ENCODE results near the gene HIVEP3.

HIVEP3 gene

DNA sequence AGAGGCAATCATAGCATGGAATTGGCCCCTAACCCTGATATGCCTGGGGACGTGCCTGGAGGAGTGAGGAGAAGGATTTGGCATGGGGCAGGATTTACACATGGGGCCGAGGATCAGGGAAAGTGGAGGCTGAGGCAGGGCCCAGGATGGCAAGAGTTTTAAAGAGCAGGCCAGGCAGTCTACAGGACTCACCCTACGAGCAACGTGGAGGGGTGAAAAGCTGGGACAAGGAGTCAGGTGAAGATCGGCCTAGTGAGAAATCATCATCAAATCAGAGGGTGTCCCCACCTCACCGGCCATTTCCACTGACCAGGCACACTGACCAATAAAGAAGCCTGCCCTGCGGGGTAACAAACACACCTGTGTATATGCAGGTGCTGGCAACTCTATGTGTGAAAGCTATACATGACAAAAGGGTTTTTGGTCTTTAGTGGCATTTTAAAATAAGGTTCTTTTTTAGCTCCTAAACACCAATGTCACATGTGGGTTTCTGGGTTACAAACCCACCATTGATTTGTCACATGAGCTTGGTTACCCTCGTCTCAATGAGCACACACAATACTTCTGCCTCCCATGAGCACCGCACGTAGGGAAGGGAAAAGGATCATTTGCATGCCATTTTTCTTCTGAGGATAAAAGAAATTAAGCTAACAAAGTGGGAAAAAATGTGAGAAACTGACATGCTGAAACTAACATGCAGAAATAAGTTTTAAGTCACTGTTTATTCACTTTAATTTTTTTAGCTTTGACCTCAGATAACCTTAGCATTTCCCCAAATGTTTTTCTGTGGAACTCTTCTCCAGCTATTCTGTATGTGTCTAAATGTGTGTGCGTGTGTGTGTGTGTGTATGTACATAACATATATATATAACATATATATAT is 266.1 kb downstream of the HIVEP3 start:
- DNase-seq: no peak
- Histone ChIP-seq H3K79me2 (ENCODE audit: low read length) (no peaks in the 10 kb centered on the region), H3K36me3 (replicated peaks; ENCODE audit: insufficient read depth, low read length) (no peaks in the 10 kb centered on the region), H2AFZ (ENCODE audit: low read length) (no peak overlapping the region), H3K27me3 (replicated peaks; ENCODE audit: insufficient read depth, low read length) (no peaks in the 10 kb centered on the region), H3K9me3 (replicated peaks; ENCODE audit: insufficient read depth, low read length) (no peaks in the 10 kb centered on the region), H3K4me2 (ENCODE audit: low read depth, low read length) (no peak overlapping the region), H3F3A (ENCODE audit: insufficient read depth, low read length) (no peaks in the 10 kb centered on the region), H3K4me3 (ENCODE audit: low read length) (no peak overlapping the region), H3K27ac (ENCODE audit: low read length) (no peak overlapping the region), H3K9ac (ENCODE audit: low read length) (no peak overlapping the region), H3K9me2 (replicated peaks; ENCODE audit: insufficient read depth, low read length) (no peaks in the 10 kb centered on the region), H3K4me1 (ENCODE audit: low read length) (no peaks in the 10 kb centered on the region), H4K20me1 (ENCODE audit: insufficient read depth, low read length) (no peaks in the 10 kb centered on the region)
- TF ChIP-seq, protein P1, sequence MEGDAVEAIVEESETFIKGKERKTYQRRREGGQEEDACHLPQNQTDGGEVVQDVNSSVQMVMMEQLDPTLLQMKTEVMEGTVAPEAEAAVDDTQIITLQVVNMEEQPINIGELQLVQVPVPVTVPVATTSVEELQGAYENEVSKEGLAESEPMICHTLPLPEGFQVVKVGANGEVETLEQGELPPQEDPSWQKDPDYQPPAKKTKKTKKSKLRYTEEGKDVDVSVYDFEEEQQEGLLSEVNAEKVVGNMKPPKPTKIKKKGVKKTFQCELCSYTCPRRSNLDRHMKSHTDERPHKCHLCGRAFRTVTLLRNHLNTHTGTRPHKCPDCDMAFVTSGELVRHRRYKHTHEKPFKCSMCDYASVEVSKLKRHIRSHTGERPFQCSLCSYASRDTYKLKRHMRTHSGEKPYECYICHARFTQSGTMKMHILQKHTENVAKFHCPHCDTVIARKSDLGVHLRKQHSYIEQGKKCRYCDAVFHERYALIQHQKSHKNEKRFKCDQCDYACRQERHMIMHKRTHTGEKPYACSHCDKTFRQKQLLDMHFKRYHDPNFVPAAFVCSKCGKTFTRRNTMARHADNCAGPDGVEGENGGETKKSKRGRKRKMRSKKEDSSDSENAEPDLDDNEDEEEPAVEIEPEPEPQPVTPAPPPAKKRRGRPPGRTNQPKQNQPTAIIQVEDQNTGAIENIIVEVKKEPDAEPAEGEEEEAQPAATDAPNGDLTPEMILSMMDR (IDR thresholded peaks at IDR 0.05; ENCODE audit: low read length): no peak

DNA sequence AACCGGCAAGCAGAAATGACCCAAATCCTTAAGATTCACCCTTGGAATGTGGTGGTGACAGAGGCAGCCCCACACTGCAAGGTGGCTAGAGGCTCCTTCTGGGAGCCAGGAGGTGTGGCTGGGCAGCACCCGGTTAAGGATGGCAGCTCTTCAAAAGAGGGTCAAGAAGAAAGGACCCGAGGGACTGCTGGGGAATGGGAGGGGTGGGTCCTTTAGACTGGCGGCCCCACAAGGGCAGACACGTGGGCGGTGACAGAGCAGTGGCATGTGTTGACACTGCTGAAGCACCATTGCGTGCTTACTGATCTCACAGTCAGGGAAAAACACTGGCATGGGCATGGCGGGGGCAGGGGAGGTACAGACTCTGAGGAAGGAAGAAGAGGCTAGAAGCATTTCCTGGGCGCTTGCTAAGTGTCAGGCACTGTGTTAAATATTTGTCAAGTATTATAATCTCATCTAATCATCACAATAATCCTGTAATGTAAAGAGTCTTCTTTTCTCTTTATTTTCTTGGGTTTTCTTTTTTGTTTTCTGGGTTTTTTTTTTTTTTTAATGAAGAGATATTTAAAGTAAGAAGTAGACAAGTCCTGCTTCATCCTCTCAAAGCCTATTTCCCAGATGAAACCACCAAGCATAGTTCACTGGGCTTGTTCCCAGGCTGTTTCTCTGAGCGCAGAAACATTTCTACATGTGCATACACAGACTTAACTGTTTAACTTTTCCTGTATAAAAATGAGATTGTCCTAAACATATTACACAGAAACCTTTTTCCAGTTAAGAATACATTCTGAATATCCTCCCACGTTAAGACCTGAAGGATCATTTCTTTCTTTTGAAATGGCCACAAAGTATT is 268.5 kb downstream of the HIVEP3 start:
- no peaks in the 10 kb centered on the region for H3K79me2 ChIP-seq (ENCODE audit: low read length)
- H2AFZ ChIP-seq (ENCODE audit: low read length): no peak overlapping the region
- H3K9me2 ChIP-seq (replicated peaks; ENCODE audit: insufficient read depth, low read length): no peaks in the 10 kb centered on the region
- no peaks in the 10 kb centered on the region for H3F3A ChIP-seq (ENCODE audit: insufficient read depth, low read length)
- no peak for DNase-seq
- H3K36me3 ChIP-seq (replicated peaks; ENCODE audit: insufficient read depth, low read length): no peaks in the 10 kb centered on the region
- H3K27me3 ChIP-seq (replicated peaks; ENCODE audit: insufficient read depth, low read length): no peaks in the 10 kb centered on the region
- H3K9ac ChIP-seq (ENCODE audit: low read length): no peak overlapping the region
- no peaks in the 10 kb centered on the region for H4K20me1 ChIP-seq (ENCODE audit: insufficient read depth, low read length)
- no peak overlapping the region for H3K4me3 ChIP-seq (ENCODE audit: low read length)
- TF ChIP-seq EZH2phosphoT487 (IDR thresholded peaks at IDR 0.05; ENCODE audit: low read length) (no peak), EZH2 (optimal IDR thresholded peaks at IDR 0.05; ENCODE audit: low read depth, low read length) (no peak)
- TF ChIP-seq, protein P1 (IDR thresholded peaks at IDR 0.05; ENCODE audit: low read length): no peak
- H3K4me2 ChIP-seq (ENCODE audit: low read depth, low read length): no peak overlapping the region
- no peak overlapping the region for H3K27ac ChIP-seq (ENCODE audit: low read length)
- no peaks in the 10 kb centered on the region for H3K9me3 ChIP-seq (replicated peaks; ENCODE audit: insufficient read depth, low read length)
- H3K4me1 ChIP-seq (ENCODE audit: low read length): no peaks in the 10 kb centered on the region

DNA sequence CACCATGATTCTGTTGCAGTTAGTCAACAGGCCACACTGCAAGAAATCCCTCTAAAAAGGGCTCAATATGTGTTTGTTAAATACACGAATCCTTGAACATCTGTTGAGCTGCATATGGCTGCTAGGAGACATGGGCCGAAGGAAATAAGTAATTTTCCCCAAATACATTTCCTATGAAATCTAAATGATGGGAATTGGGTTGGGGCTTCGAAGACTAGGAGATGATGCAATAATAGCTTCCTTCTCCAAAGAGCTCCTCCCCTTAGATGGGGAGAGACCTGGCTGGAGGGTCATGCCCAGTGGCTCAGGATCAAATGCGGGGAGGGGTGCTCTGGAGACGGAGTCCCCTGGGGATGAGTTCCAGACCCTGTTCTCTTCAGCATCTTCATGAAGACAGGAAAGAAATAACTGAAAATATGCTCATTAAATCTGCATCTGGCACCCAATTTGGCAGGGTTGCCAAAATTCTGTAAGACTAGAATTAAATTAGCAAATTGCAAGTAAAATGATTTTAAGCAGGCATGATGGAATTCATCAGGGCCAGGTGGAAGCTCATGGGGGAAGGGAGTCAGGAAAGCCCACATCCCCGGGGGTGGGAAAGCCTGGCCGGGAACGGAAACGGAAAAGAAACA is 269.2 kb downstream of the HIVEP3 start:
- Histone ChIP-seq H3K27me3 (replicated peaks; ENCODE audit: insufficient read depth, low read length) (no peaks in the 10 kb centered on the region), H3K4me1 (ENCODE audit: low read length) (no peaks in the 10 kb centered on the region), H3K79me2 (ENCODE audit: low read length) (no peaks in the 10 kb centered on the region), H3K36me3 (replicated peaks; ENCODE audit: insufficient read depth, low read length) (no peaks in the 10 kb centered on the region), H3K27ac (ENCODE audit: low read length) (no peak overlapping the region), H3K9ac (ENCODE audit: low read length) (no peak overlapping the region), H2AFZ (ENCODE audit: low read length) (no peak overlapping the region), H3F3A (ENCODE audit: insufficient read depth, low read length) (no peaks in the 10 kb centered on the region), H4K20me1 (ENCODE audit: insufficient read depth, low read length) (no peaks in the 10 kb centered on the region), H3K4me3 (ENCODE audit: low read length) (no peak overlapping the region), H3K9me3 (replicated peaks; ENCODE audit: insufficient read depth, low read length) (no peaks in the 10 kb centered on the region), H3K4me2 (ENCODE audit: low read depth, low read length) (no peak overlapping the region), H3K9me2 (replicated peaks; ENCODE audit: insufficient read depth, low read length) (no peaks in the 10 kb centered on the region)
- DNase-seq: no peak
- no peak for TF ChIP-seq EZH2 (optimal IDR thresholded peaks at IDR 0.05; ENCODE audit: low read depth, low read length)
- TF ChIP-seq EZH2phosphoT487 (IDR thresholded peaks at IDR 0.05; ENCODE audit: low read length): no peak
- TF ChIP-seq, protein P1 (IDR thresholded peaks at IDR 0.05; ENCODE audit: low read length): no peak
